ENCODE results near the gene C1orf21.
A peak's percentile ranks its signal among the peaks of the same experiment; 100 is the strongest.

C1orf21 gene

GRCh38 chr1:184464757-184465156, 77.9 kb downstream of the C1orf21 start:
- WGBS (ENCODE audit: extremely low coverage, insufficient coverage, low lambda C conversion rate): no CpG with 5 or more reads among the region's 4 CpGs
- no peak overlapping the region for H4K8ac ChIP-seq (ENCODE audit: low read depth, low read length)
- H3K18ac ChIP-seq (ENCODE audit: low read length): no peak overlapping the region
- DNase-seq: no peak
- H3K23ac ChIP-seq (ENCODE audit: low read length): no peak overlapping the region
- no peak overlapping the region for H2AK5ac ChIP-seq (ENCODE audit: low read length)
- no peak overlapping the region for H3K4me2 ChIP-seq (ENCODE audit: low read length)
- no peaks in the 10 kb centered on the region for H3K36me3 ChIP-seq (ENCODE audit: control insufficient read depth, insufficient read depth, low read length)
- H3K4me3 ChIP-seq (ENCODE audit: low read length): no peak overlapping the region
- H4K5ac ChIP-seq (ENCODE audit: low read length): no peak overlapping the region
- H2BK5ac ChIP-seq (ENCODE audit: low read length): no peak overlapping the region
- no peaks in the 10 kb centered on the region for H3K4me1 ChIP-seq (ENCODE audit: control insufficient read depth, low read depth, low read length)
- H2BK15ac ChIP-seq (replicated peaks; ENCODE audit: low read depth): no peak overlapping the region
- H3K56ac ChIP-seq (ENCODE audit: low read length): no peak overlapping the region
- H3K27me3 ChIP-seq (ENCODE audit: insufficient read depth, low read length, poor library complexity): no peaks in the 10 kb centered on the region
- no peak overlapping the region for H2BK120ac ChIP-seq (ENCODE audit: low read depth, low read length)
- H3K4ac ChIP-seq (ENCODE audit: low read depth, low read length): no peak overlapping the region
- no peaks in the 10 kb centered on the region for H3K79me2 ChIP-seq (ENCODE audit: control insufficient read depth, insufficient read depth, low read length)
- no peaks in the 10 kb centered on the region for H3K79me1 ChIP-seq (ENCODE audit: low read length)
- no peak overlapping the region for H3K27ac ChIP-seq (ENCODE audit: low read depth, low read length)
- no peak overlapping the region for H3K9ac ChIP-seq (ENCODE audit: low read length)

GRCh38 chr1:184465489-184466146, 78.8 kb downstream of the C1orf21 start:
- H2BK120ac ChIP-seq (ENCODE audit: low read depth, low read length): no peak overlapping the region
- H3K36me3 ChIP-seq (ENCODE audit: control insufficient read depth, insufficient read depth, low read length): no peaks in the 10 kb centered on the region
- H4K8ac ChIP-seq (ENCODE audit: low read depth, low read length): no peak overlapping the region
- no peak overlapping the region for H3K56ac ChIP-seq (ENCODE audit: low read length)
- no peak overlapping the region for H3K27ac ChIP-seq (ENCODE audit: low read depth, low read length)
- no peak overlapping the region for H3K18ac ChIP-seq (ENCODE audit: low read length)
- no peaks in the 10 kb centered on the region for H3K79me2 ChIP-seq (ENCODE audit: control insufficient read depth, insufficient read depth, low read length)
- no peak overlapping the region for H4K5ac ChIP-seq (ENCODE audit: low read length)
- no peak overlapping the region for H3K4me2 ChIP-seq (ENCODE audit: low read length)
- no peaks in the 10 kb centered on the region for H3K79me1 ChIP-seq (ENCODE audit: low read length)
- H3K4ac ChIP-seq (ENCODE audit: low read depth, low read length): no peak overlapping the region
- no peaks in the 10 kb centered on the region for H3K27me3 ChIP-seq (ENCODE audit: insufficient read depth, low read length, poor library complexity)
- no peak overlapping the region for H3K4me3 ChIP-seq (ENCODE audit: low read length)
- no peaks in the 10 kb centered on the region for H3K4me1 ChIP-seq (ENCODE audit: control insufficient read depth, low read depth, low read length)
- no peak overlapping the region for H2AK5ac ChIP-seq (ENCODE audit: low read length)
- no peak overlapping the region for H3K23ac ChIP-seq (ENCODE audit: low read length)
- H3K9ac ChIP-seq (ENCODE audit: low read length): no peak overlapping the region
- H2BK15ac ChIP-seq (replicated peaks; ENCODE audit: low read depth): no peak overlapping the region
- no peak overlapping the region for H2BK5ac ChIP-seq (ENCODE audit: low read length)
- WGBS (ENCODE audit: extremely low coverage, insufficient coverage, low lambda C conversion rate): no CpG with 5 or more reads among the region's 7 CpGs
- DNase-seq: peak; percentile 48

GRCh38 chr1:184467295-184467694, 80.5 kb downstream of the C1orf21 start:
- H3K4me2 ChIP-seq (ENCODE audit: low read length): no peak overlapping the region
- H4K5ac ChIP-seq (ENCODE audit: low read length): no peak overlapping the region
- H2BK5ac ChIP-seq (ENCODE audit: low read length): no peak overlapping the region
- no peak overlapping the region for H4K8ac ChIP-seq (ENCODE audit: low read depth, low read length)
- H2AK5ac ChIP-seq (ENCODE audit: low read length): no peak overlapping the region
- no peaks in the 10 kb centered on the region for H3K4me1 ChIP-seq (ENCODE audit: control insufficient read depth, low read depth, low read length)
- H2BK15ac ChIP-seq (replicated peaks; ENCODE audit: low read depth): no peak overlapping the region
- H3K79me1 ChIP-seq (ENCODE audit: low read length): no peaks in the 10 kb centered on the region
- no peak overlapping the region for H3K9ac ChIP-seq (ENCODE audit: low read length)
- no peak overlapping the region for H3K56ac ChIP-seq (ENCODE audit: low read length)
- no peak overlapping the region for H3K23ac ChIP-seq (ENCODE audit: low read length)
- H3K79me2 ChIP-seq (ENCODE audit: control insufficient read depth, insufficient read depth, low read length): no peaks in the 10 kb centered on the region
- no peak overlapping the region for H3K4me3 ChIP-seq (ENCODE audit: low read length)
- no peak for DNase-seq
- H3K4ac ChIP-seq (ENCODE audit: low read depth, low read length): no peak overlapping the region
- H3K27me3 ChIP-seq (ENCODE audit: insufficient read depth, low read length, poor library complexity): no peaks in the 10 kb centered on the region
- H3K18ac ChIP-seq (ENCODE audit: low read length): no peak overlapping the region
- no peaks in the 10 kb centered on the region for H3K36me3 ChIP-seq (ENCODE audit: control insufficient read depth, insufficient read depth, low read length)
- no peak overlapping the region for H3K27ac ChIP-seq (ENCODE audit: low read depth, low read length)
- H2BK120ac ChIP-seq (ENCODE audit: low read depth, low read length): no peak overlapping the region

- no peak overlapping the region for H4K5ac ChIP-seq (ENCODE audit: low read length)
Observed at GRCh38 chr1:184469396-184469795, 82.6 kb downstream of the C1orf21 start.

GRCh38 chr1:184471686-184472085, 84.9 kb downstream of the C1orf21 start:
- H3K9ac ChIP-seq (ENCODE audit: low read length): no peak overlapping the region
- H3K56ac ChIP-seq (ENCODE audit: low read length): no peak overlapping the region
- no peaks in the 10 kb centered on the region for H3K27me3 ChIP-seq (ENCODE audit: insufficient read depth, low read length, poor library complexity)
- no peak overlapping the region for H3K4me3 ChIP-seq (ENCODE audit: low read length)
- no peak overlapping the region for H2BK15ac ChIP-seq (replicated peaks; ENCODE audit: low read depth)
- no peak overlapping the region for H3K27ac ChIP-seq (ENCODE audit: low read depth, low read length)
- H3K4me2 ChIP-seq (ENCODE audit: low read length): no peak overlapping the region
- no peak overlapping the region for H4K8ac ChIP-seq (ENCODE audit: low read depth, low read length)
- no peak overlapping the region for H3K18ac ChIP-seq (ENCODE audit: low read length)
- H3K79me2 ChIP-seq (ENCODE audit: control insufficient read depth, insufficient read depth, low read length): no peaks in the 10 kb centered on the region
- no peak for DNase-seq
- no peak overlapping the region for H2BK120ac ChIP-seq (ENCODE audit: low read depth, low read length)
- no CpG with 5 or more reads among the region's 5 CpGs for WGBS (ENCODE audit: extremely low coverage, insufficient coverage, low lambda C conversion rate)
- H3K4me1 ChIP-seq (ENCODE audit: control insufficient read depth, low read depth, low read length): no peaks in the 10 kb centered on the region
- no peaks in the 10 kb centered on the region for H3K79me1 ChIP-seq (ENCODE audit: low read length)
- H2AK5ac ChIP-seq (ENCODE audit: low read length): no peak overlapping the region
- H2BK5ac ChIP-seq (ENCODE audit: low read length): no peak overlapping the region
- no peak overlapping the region for H4K5ac ChIP-seq (ENCODE audit: low read length)
- H3K23ac ChIP-seq (ENCODE audit: low read length): no peak overlapping the region
- no peaks in the 10 kb centered on the region for H3K36me3 ChIP-seq (ENCODE audit: control insufficient read depth, insufficient read depth, low read length)
- no peak overlapping the region for H3K4ac ChIP-seq (ENCODE audit: low read depth, low read length)

More at GRCh38 chr1:184469396-184469795, 82.6 kb downstream of the C1orf21 start:
- no peak overlapping the region for H3K4ac ChIP-seq (ENCODE audit: low read depth, low read length)
- no peak for DNase-seq
- no peaks in the 10 kb centered on the region for H3K4me1 ChIP-seq (ENCODE audit: control insufficient read depth, low read depth, low read length)
- no peak overlapping the region for H2BK15ac ChIP-seq (replicated peaks; ENCODE audit: low read depth)
- no peak overlapping the region for H3K23ac ChIP-seq (ENCODE audit: low read length)
- no peak overlapping the region for H2BK120ac ChIP-seq (ENCODE audit: low read depth, low read length)
- H3K27ac ChIP-seq (ENCODE audit: low read depth, low read length): no peak overlapping the region
- no peaks in the 10 kb centered on the region for H3K79me1 ChIP-seq (ENCODE audit: low read length)
- no peak overlapping the region for H3K56ac ChIP-seq (ENCODE audit: low read length)
- no peak overlapping the region for H2BK5ac ChIP-seq (ENCODE audit: low read length)
- H3K9ac ChIP-seq (ENCODE audit: low read length): no peak overlapping the region
- H3K79me2 ChIP-seq (ENCODE audit: control insufficient read depth, insufficient read depth, low read length): no peaks in the 10 kb centered on the region
- WGBS (ENCODE audit: extremely low coverage, insufficient coverage, low lambda C conversion rate): no CpG with 5 or more reads among the region's 1 CpG
- H3K4me2 ChIP-seq (ENCODE audit: low read length): no peak overlapping the region
- H3K27me3 ChIP-seq (ENCODE audit: insufficient read depth, low read length, poor library complexity): no peaks in the 10 kb centered on the region
- H4K8ac ChIP-seq (ENCODE audit: low read depth, low read length): no peak overlapping the region
- no peak overlapping the region for H3K18ac ChIP-seq (ENCODE audit: low read length)
- no peak overlapping the region for H3K4me3 ChIP-seq (ENCODE audit: low read length)
- H2AK5ac ChIP-seq (ENCODE audit: low read length): no peak overlapping the region
- H3K36me3 ChIP-seq (ENCODE audit: control insufficient read depth, insufficient read depth, low read length): no peaks in the 10 kb centered on the region

- Histone ChIP-seq H3K4ac (ENCODE audit: low read depth, low read length) (no peak overlapping the region), H2BK15ac (replicated peaks; ENCODE audit: low read depth) (no peak overlapping the region), H3K36me3 (ENCODE audit: control insufficient read depth, insufficient read depth, low read length) (no peaks in the 10 kb centered on the region), H3K18ac (ENCODE audit: low read length) (no peak overlapping the region), H2BK120ac (ENCODE audit: low read depth, low read length) (no peak overlapping the region), H4K8ac (ENCODE audit: low read depth, low read length) (no peak overlapping the region), H3K27ac (ENCODE audit: low read depth, low read length) (no peak overlapping the region), H3K4me3 (ENCODE audit: low read length) (no peak overlapping the region), H3K79me1 (ENCODE audit: low read length) (no peaks in the 10 kb centered on the region), H3K9ac (ENCODE audit: low read length) (no peak overlapping the region), H3K56ac (ENCODE audit: low read length) (no peak overlapping the region), H3K4me2 (ENCODE audit: low read length) (no peak overlapping the region), H2AK5ac (ENCODE audit: low read length) (no peak overlapping the region), H3K4me1 (ENCODE audit: control insufficient read depth, low read depth, low read length) (no peaks in the 10 kb centered on the region), H3K23ac (ENCODE audit: low read length) (no peak overlapping the region), H4K5ac (ENCODE audit: low read length) (no peak overlapping the region), H3K79me2 (ENCODE audit: control insufficient read depth, insufficient read depth, low read length) (no peaks in the 10 kb centered on the region), H3K27me3 (ENCODE audit: insufficient read depth, low read length, poor library complexity) (no peaks in the 10 kb centered on the region), H2BK5ac (ENCODE audit: low read length) (no peak overlapping the region)
- no CpG with 5 or more reads among the region's 2 CpGs for WGBS (ENCODE audit: extremely low coverage, insufficient coverage, low lambda C conversion rate)
- no peak for DNase-seq
Observed at GRCh38 chr1:184472136-184472535, 85.3 kb downstream of the C1orf21 start.

Data from mesendoderm (in vitro differentiated cells).